Measurements from ENCODE around the gene OR6J1. TPM values are rescaled to one million over a fixed set of nuclear protein-coding genes. Genes with fewer than 3 reads are reported as not detected.

Gene OR6J1
- total and polyA plus RNA-seq, 2 of the 13 experiments (the other 11 are each of a cell fraction or from before 2014, with no cell fraction given): not detected

GRCh38 chr14:22598896-22599244 is 45.3 kb downstream of the OR6J1 start (continued):
- TF ChIP-seq, protein P1, sequence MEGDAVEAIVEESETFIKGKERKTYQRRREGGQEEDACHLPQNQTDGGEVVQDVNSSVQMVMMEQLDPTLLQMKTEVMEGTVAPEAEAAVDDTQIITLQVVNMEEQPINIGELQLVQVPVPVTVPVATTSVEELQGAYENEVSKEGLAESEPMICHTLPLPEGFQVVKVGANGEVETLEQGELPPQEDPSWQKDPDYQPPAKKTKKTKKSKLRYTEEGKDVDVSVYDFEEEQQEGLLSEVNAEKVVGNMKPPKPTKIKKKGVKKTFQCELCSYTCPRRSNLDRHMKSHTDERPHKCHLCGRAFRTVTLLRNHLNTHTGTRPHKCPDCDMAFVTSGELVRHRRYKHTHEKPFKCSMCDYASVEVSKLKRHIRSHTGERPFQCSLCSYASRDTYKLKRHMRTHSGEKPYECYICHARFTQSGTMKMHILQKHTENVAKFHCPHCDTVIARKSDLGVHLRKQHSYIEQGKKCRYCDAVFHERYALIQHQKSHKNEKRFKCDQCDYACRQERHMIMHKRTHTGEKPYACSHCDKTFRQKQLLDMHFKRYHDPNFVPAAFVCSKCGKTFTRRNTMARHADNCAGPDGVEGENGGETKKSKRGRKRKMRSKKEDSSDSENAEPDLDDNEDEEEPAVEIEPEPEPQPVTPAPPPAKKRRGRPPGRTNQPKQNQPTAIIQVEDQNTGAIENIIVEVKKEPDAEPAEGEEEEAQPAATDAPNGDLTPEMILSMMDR (CRISPR knock-in tag; IDR thresholded peaks at IDR 0.05): peak; percentile 61
- TF ChIP-seq ELF4 (CRISPR knock-in tag; IDR thresholded peaks at IDR 0.05; ENCODE audit: borderline replicate concordance): no peak
- no peak for TF ChIP-seq MXD3 (CRISPR knock-in tag; IDR thresholded peaks at IDR 0.05)
- no peak for TF ChIP-seq ZFX (CRISPR knock-in tag; IDR thresholded peaks at IDR 0.05; ENCODE audit: low read depth)
- no peak for TF ChIP-seq ZFAT (CRISPR knock-in tag; conservative IDR thresholded peaks at IDR 0.05)
- TF ChIP-seq, protein P2, sequence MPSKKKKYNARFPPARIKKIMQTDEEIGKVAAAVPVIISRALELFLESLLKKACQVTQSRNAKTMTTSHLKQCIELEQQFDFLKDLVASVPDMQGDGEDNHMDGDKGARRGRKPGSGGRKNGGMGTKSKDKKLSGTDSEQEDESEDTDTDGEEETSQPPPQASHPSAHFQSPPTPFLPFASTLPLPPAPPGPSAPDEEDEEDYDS (CRISPR knock-in tag; IDR thresholded peaks at IDR 0.05): no peak
- TF ChIP-seq ZNF383 (CRISPR knock-in tag; IDR thresholded peaks at IDR 0.05; ENCODE audit: borderline replicate concordance): no peak
- TF ChIP-seq HNF4G (IDR thresholded peaks at IDR 0.05; ENCODE audit: borderline replicate concordance, low read depth, low read length): no peak
- no peak for TF ChIP-seq HNF4G (CRISPR knock-in tag; IDR thresholded peaks at IDR 0.05; ENCODE audit: borderline replicate concordance, low read depth)
- no peak for TF ChIP-seq NFE2L1 (CRISPR knock-in tag; IDR thresholded peaks at IDR 0.05; ENCODE audit: borderline replicate concordance)
- TF ChIP-seq STAT5B (CRISPR knock-in tag; IDR thresholded peaks at IDR 0.05): 0 out of 2 replicates have a peak, but pooled peaks have one; percentile 3
- TF ChIP-seq ZNF235 (CRISPR knock-in tag; IDR thresholded peaks at IDR 0.05; ENCODE audit: borderline replicate concordance): no peak
- TF ChIP-seq TGIF2 (CRISPR knock-in tag; IDR thresholded peaks at IDR 0.05): no peak
- TF ChIP-seq CAMTA2 (CRISPR knock-in tag; IDR thresholded peaks at IDR 0.05; ENCODE audit: borderline replicate concordance): no peak
- TF ChIP-seq ZFP90 (CRISPR knock-in tag; IDR thresholded peaks at IDR 0.05; ENCODE audit: borderline replicate concordance): no peak; the same call in 1 of the 2 replicates
- no peak for TF ChIP-seq PAWR (CRISPR knock-in tag; IDR thresholded peaks at IDR 0.05; ENCODE audit: borderline replicate concordance)
- TF ChIP-seq FOXA1 (IDR thresholded peaks at IDR 0.05): no peak
- TF ChIP-seq FOXA1 (CRISPR knock-in tag; IDR thresholded peaks at IDR 0.05): no peak
- no peak; the same call in 1 of the 2 replicates for TF ChIP-seq HDAC2 (CRISPR knock-in tag; IDR thresholded peaks at IDR 0.05)
- peak; percentile 36; the same call in 1 of the 2 replicates for TF ChIP-seq ARID5B (CRISPR knock-in tag; IDR thresholded peaks at IDR 0.05)
- no peak for TF ChIP-seq ETV6 (CRISPR knock-in tag; conservative IDR thresholded peaks at IDR 0.05)
- no peak for TF ChIP-seq HOXD1 (CRISPR knock-in tag; IDR thresholded peaks at IDR 0.05)
- no peak for TF ChIP-seq ZNF451 (CRISPR knock-in tag; IDR thresholded peaks at IDR 0.05)
- no peak for TF ChIP-seq POLR2AphosphoS2 (IDR thresholded peaks at IDR 0.05; ENCODE audit: low read depth, low read length)
